ENCODE data around the gene MTHFD1. TPM values are rescaled to one million over a fixed set of nuclear protein-coding genes. Genes with fewer than 3 reads are reported as not detected.

The MTHFD1 gene
- total RNA-seq, 1 experiment from 2014 or later, result 72.7 TPM

DNA sequence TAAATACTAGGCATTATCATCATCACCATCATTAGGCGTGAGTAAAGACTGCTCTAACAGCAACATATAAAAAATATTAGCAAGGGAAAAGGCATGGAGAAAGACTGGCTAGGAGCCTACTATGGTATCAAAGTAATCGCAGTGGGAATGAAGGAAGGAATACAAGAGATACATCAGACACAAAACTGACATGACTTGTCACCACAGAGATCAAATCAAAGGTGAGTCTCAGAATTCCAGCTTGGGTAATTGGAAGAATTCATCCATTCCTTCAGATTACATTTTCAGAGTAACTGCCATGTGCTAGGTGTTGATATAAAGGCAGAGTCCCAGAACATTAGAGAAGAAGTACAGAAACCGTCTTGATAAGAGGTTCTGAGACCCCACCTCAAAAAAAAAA is 105.3 kb downstream of the MTHFD1 start:
- Mint-ChIP-seq H3K27ac (ENCODE audit: low read depth, unreplicated experiment) (peak overlapping the region; percentile 10), H3K4me1 (ENCODE audit: insufficient read depth, unreplicated experiment) (no peaks in the 10 kb centered on the region), H3K9me3 (ENCODE audit: unreplicated experiment) (no peaks in the 10 kb centered on the region), H3K4me3 (ENCODE audit: unreplicated experiment) (no peak overlapping the region), H3K36me3 (ENCODE audit: insufficient read depth, unreplicated experiment) (peaks cover 34% of the 10 kb centered on the region), H3K27me3 (ENCODE audit: insufficient read depth, unreplicated experiment) (no peaks in the 10 kb centered on the region)
- no TSS peak for BruUV-seq (replicated peaks)
- ChIA-PET CTCF (interaction anchor here (1.0 to 1.1 kb wide), 2 partner anchors 10 to 181 kb away, joined by 3 read pairs; no protein-coding TSS in a partner anchor), POLR2A (interaction anchor here (0.7 to 2.0 kb wide), 3 partner anchors 11 to 29 kb away, joined by 3 to 9 read pairs (median 4); partner anchors contain the start of gene ZBTB1)
- DNase-seq (ENCODE audit: unreplicated experiment), result no peak
- TF ChIP-seq, protein P1, sequence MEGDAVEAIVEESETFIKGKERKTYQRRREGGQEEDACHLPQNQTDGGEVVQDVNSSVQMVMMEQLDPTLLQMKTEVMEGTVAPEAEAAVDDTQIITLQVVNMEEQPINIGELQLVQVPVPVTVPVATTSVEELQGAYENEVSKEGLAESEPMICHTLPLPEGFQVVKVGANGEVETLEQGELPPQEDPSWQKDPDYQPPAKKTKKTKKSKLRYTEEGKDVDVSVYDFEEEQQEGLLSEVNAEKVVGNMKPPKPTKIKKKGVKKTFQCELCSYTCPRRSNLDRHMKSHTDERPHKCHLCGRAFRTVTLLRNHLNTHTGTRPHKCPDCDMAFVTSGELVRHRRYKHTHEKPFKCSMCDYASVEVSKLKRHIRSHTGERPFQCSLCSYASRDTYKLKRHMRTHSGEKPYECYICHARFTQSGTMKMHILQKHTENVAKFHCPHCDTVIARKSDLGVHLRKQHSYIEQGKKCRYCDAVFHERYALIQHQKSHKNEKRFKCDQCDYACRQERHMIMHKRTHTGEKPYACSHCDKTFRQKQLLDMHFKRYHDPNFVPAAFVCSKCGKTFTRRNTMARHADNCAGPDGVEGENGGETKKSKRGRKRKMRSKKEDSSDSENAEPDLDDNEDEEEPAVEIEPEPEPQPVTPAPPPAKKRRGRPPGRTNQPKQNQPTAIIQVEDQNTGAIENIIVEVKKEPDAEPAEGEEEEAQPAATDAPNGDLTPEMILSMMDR (IDR thresholded peaks at IDR 0.05; ENCODE audit: unreplicated experiment), result no peak
- intact Hi-C loops (cut with micrococcal nuclease), result no loop called here

DNA sequence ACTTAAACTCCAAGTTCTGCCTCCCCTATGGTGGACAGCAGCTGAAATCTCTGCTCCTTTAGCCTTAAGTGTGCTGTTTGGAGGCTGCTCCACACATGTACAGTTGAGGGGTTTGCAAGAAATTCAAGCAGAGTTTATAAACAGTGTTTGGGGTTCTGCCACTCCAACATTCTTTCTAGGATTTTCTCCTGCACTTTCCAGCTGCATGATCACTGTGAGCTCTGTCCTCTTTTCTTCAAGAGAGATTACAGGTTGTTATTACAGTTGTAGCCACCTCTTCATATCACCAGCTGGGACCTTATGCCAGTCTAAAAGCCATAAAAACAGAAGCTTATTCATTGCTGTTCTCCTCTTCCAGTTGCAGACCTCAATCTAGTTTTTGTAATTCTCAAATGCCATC is 107.1 kb downstream of the MTHFD1 start:
- DNase-seq (ENCODE audit: unreplicated experiment), result no peak
- POLR2A ChIA-PET, result interaction anchor here (1.6 kb wide), 1 partner anchor 10 kb away, joined by 5 read pairs; the partner anchor contains the start of gene ZBTB1
- H3K9me3 Mint-ChIP-seq (ENCODE audit: unreplicated experiment), result no peaks in the 10 kb centered on the region
- H3K4me1 Mint-ChIP-seq (ENCODE audit: insufficient read depth, unreplicated experiment), result peaks cover 6% of the 10 kb centered on the region
- no peak overlapping the region for H3K4me3 Mint-ChIP-seq (ENCODE audit: unreplicated experiment)
- peaks cover 31% of the 10 kb centered on the region for H3K36me3 Mint-ChIP-seq (ENCODE audit: insufficient read depth, unreplicated experiment)
- intact Hi-C loops (cut with micrococcal nuclease), result no loop called here
- BruUV-seq (replicated peaks), result no TSS peak
- H3K27ac Mint-ChIP-seq (ENCODE audit: low read depth, unreplicated experiment), result no peak overlapping the region
- no peaks in the 10 kb centered on the region for H3K27me3 Mint-ChIP-seq (ENCODE audit: insufficient read depth, unreplicated experiment)
- CTCF ChIA-PET, result interaction anchor here (0.6 to 1.9 kb wide), 5 partner anchors 16 to 142 kb away, joined by 4 to 7 read pairs (median 5); no protein-coding TSS in a partner anchor
- TF ChIP-seq, protein P1 (IDR thresholded peaks at IDR 0.05; ENCODE audit: unreplicated experiment), result no peak

DNA sequence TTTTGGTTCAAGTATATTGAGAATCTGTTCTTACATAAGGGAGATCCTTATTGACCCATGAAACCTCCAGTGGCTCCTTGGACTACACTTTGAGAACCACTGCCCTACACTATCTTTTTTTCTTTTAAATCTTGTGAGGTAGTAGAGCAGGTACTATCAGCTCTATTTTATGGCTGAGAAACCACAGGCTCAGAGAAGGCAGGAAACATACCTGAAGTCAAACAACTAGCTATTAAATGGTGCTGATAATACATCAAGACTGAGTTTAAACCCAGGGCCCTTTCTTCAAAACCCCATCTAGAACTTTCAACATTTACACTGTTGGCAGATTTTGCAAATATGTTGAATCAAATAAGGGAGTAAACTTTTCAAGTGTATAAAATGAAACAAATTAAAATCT is 108.6 kb downstream of the MTHFD1 start:
- no peak for DNase-seq (ENCODE audit: unreplicated experiment)
- no TSS peak for BruUV-seq (replicated peaks)
- ChIA-PET CTCF (interaction anchor here (0.6 to 2.0 kb wide), 9 partner anchors 9 to 478 kb away, joined by 3 to 7 read pairs (median 4); no protein-coding TSS in a partner anchor), POLR2A (interaction anchor here (0.9 to 2.1 kb wide), 5 partner anchors 8 to 109 kb away, joined by 3 to 8 read pairs (median 3); partner anchors contain the start of genes MTHFD1 and ZBTB1)
- TF ChIP-seq, protein P1 (IDR thresholded peaks at IDR 0.05; ENCODE audit: unreplicated experiment), result no peak
- Mint-ChIP-seq H3K27me3 (ENCODE audit: insufficient read depth, unreplicated experiment) (no peaks in the 10 kb centered on the region), H3K9me3 (ENCODE audit: unreplicated experiment) (no peaks in the 10 kb centered on the region), H3K27ac (ENCODE audit: low read depth, unreplicated experiment) (no peak overlapping the region), H3K4me1 (ENCODE audit: insufficient read depth, unreplicated experiment) (peaks cover 13% of the 10 kb centered on the region), H3K36me3 (ENCODE audit: insufficient read depth, unreplicated experiment) (peaks cover 30% of the 10 kb centered on the region), H3K4me3 (ENCODE audit: unreplicated experiment) (no peak overlapping the region)
- intact Hi-C loops (cut with micrococcal nuclease), result no loop called here

DNA sequence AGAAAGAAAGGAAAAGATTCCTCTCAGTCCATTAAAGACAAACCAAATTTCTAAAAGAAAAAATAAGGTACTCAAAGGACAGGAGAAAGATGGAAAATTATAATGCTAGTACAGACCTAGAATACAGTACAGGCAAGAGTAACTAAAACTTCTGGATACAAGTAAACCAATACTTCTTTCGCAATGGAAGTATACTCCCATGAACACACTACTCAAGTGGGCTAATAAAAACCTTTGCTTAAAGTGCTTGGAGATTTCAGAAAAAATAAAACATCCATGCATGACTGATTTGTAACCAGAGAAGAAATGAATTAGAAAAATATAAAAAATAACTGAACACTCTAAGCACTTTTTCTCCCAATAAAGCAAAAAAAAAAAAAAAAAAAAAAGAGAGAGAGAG is 111.9 kb downstream of the MTHFD1 start:
- Mint-ChIP-seq H3K4me1 (ENCODE audit: insufficient read depth, unreplicated experiment) (peaks cover 26% of the 10 kb centered on the region), H3K27ac (ENCODE audit: low read depth, unreplicated experiment) (peak overlapping the region; percentile 31), H3K9me3 (ENCODE audit: unreplicated experiment) (no peaks in the 10 kb centered on the region), H3K36me3 (ENCODE audit: insufficient read depth, unreplicated experiment) (peaks cover 43% of the 10 kb centered on the region), H3K4me3 (ENCODE audit: unreplicated experiment) (no peak overlapping the region), H3K27me3 (ENCODE audit: insufficient read depth, unreplicated experiment) (no peaks in the 10 kb centered on the region)
- POLR2A ChIA-PET, result interaction anchor here (0.7 kb wide), 1 partner anchor 15 kb away, joined by 3 read pairs; no protein-coding TSS in a partner anchor
- CTCF ChIA-PET, result no interaction called here
- DNase-seq (ENCODE audit: unreplicated experiment), result no peak
- intact Hi-C loops (cut with micrococcal nuclease), result loop anchor here (5.0 to 10.0 kb wide), 2 partner anchors 155 to 262 kb away; no protein-coding TSS in a partner anchor
- BruUV-seq (replicated peaks), result no TSS peak
- TF ChIP-seq, protein P1 (IDR thresholded peaks at IDR 0.05; ENCODE audit: unreplicated experiment), result no peak

All from MCF 10A (cell line).